H1 (cell line): ENCODE measurements around the gene CCK. TPM values are rescaled to one million over a fixed set of nuclear protein-coding genes. Genes with fewer than 3 reads are reported as not detected.
A peak's percentile ranks its signal among the peaks of the same experiment; 100 is the strongest.

Experiments
- CTCF ChIA-PET: fragments of 300-600 bp; sonication (Branson Sonifier 250); formaldehyde crosslinking; loops from one replicate; lab custom pipeline; 2021; ENCODE audit not compliant: partially characterized antibody; lab: Charles Lee
- POLR2A ChIA-PET: fragments of 300-600 bp; sonication (Branson Sonifier 250); formaldehyde crosslinking; loops from one replicate; lab custom pipeline; 2021; ENCODE audit warnings: inconsistent platforms; ENCODE audit not compliant: partially characterized antibody; lab: Charles Lee
- DNase-seq, 2 experiments: peaks; one replicate each; pipeline versions ENCODE4 v3.0.0 to v3.0.0-alpha.2; 2010 to 2022; ENCODE audit warnings: low spot score in 2 of 2, low read depth in 1 of 2, mixed read lengths in 1 of 2
- FAIRE-seq: peaks from 2 replicates; lab custom pipeline; 2011; peaks lifted over from hg19 to GRCh38; lab: Jason Lieb, UNC
- H2AFZ ChIP-seq: 2 replicates; pipeline ENCODE4 v1.8.1; 2012; ENCODE audit warnings: low read length, inconsistent platforms
- H2AK5ac ChIP-seq: 2 replicates; pipeline ENCODE4 v1.6.1; 2013; ENCODE audit warnings: low read depth, low read length
- H2BK120ac ChIP-seq: replicated peaks from 2 replicates; pipeline ENCODE3; 2013; ENCODE audit warnings: low read depth, low read length, inconsistent platforms
- H2BK12ac ChIP-seq: 2 replicates; pipeline ENCODE4 v1.6.1; 2013; ENCODE audit warnings: low read depth, low read length
- H2BK15ac ChIP-seq: 2 replicates; pipeline ENCODE4 v1.6.1; 2013; ENCODE audit warnings: low read length
- H2BK20ac ChIP-seq: 2 replicates; pipeline ENCODE4 v1.6.1; 2013; ENCODE audit warnings: low read length
- H2BK5ac ChIP-seq: 2 replicates; pipeline ENCODE4 v1.6.1; 2013; ENCODE audit warnings: low read depth, low read length
- H3K14ac ChIP-seq: 2 replicates; pipeline ENCODE4 v1.6.1; 2013; ENCODE audit warnings: inconsistent platforms; ENCODE audit not compliant: insufficient read length
- H3K18ac ChIP-seq: 2 replicates; pipeline ENCODE4 v1.6.1; 2013; ENCODE audit warnings: low read length; ENCODE audit errors: extremely low read depth
- H3K23ac ChIP-seq: 2 replicates; pipeline ENCODE4 v1.6.1; 2013; ENCODE audit warnings: inconsistent platforms; ENCODE audit not compliant: insufficient read length
- H3K23me2 ChIP-seq: 2 replicates; pipeline ENCODE4 v1.6.1; 2013; ENCODE audit warnings: low read depth, low read length
- H3K27ac ChIP-seq: 2 replicates; pipeline ENCODE4 v1.6.1; 2011; ENCODE audit warnings: low read depth, low read length, inconsistent platforms
- H3K27me3 ChIP-seq, 4 experiments: replicated peaks in 1 of 4; 1 replicate in 1 of 4; 2 replicates in 3 of 4; pipeline versions ENCODE4 v1.6.1 to v1.8.1; 2011 to 2013; ENCODE audit warnings: low read length in 3 of 4, mild to moderate bottlenecking in 3 of 4, inconsistent platforms in 2 of 4, mixed read lengths in 2 of 4, moderate library complexity in 1 of 4; ENCODE audit not compliant: control insufficient read depth in 3 of 4, insufficient read depth in 3 of 4; ENCODE audit errors: extremely low read depth in 1 of 4
- H3K36me3 ChIP-seq, 4 experiments: 2 replicates each; pipeline versions ENCODE4 v1.6.1 to v1.8.1; 2011 to 2013; ENCODE audit warnings: mild to moderate bottlenecking in 4 of 4, low read length in 3 of 4, moderate library complexity in 2 of 4, control low read depth in 1 of 4, inconsistent platforms in 1 of 4; ENCODE audit not compliant: insufficient read depth in 4 of 4, control insufficient read depth in 2 of 4
- H3K4ac ChIP-seq: replicated peaks from 2 replicates; pipeline ENCODE3; 2013; ENCODE audit warnings: low read length, low read depth, mixed read lengths, inconsistent platforms; ENCODE audit not compliant: insufficient read length
- H3K4me1 ChIP-seq, 4 experiments: replicated peaks in 1 of 4; 1 replicate in 1 of 4; 2 replicates in 3 of 4; pipeline versions ENCODE4 v1.6.1 to v1.8.1; 2011 to 2013; ENCODE audit warnings: low read length in 3 of 4, inconsistent platforms in 2 of 4, mixed read lengths in 1 of 4; ENCODE audit not compliant: insufficient read depth in 4 of 4, control insufficient read depth in 3 of 4
- H3K4me2 ChIP-seq, 2 experiments: 2 replicates each; pipeline versions ENCODE4 v1.6.1 to v1.8.1; 2011 to 2013; ENCODE audit warnings: low read depth in 2 of 2, low read length in 2 of 2, control low read depth in 1 of 2, inconsistent platforms in 1 of 2, mild to moderate bottlenecking in 1 of 2; ENCODE audit not compliant: insufficient read depth in 1 of 2
- H3K4me3 ChIP-seq, 4 experiments: fragments of 200-600, 300-600 bp in 1 of 4; sonication (generic), shearing (Covaris generic), sonication (Bioruptor Twin) in 1 of 4; 2 replicates each; pipeline versions ENCODE4 v1.5.1 to v1.8.1; 2011 to 2016; ENCODE audit warnings: low read length in 4 of 4, low read depth in 3 of 4, control low read depth in 2 of 4, inconsistent platforms in 2 of 4, mild to moderate bottlenecking in 2 of 4, mixed read lengths in 1 of 4, moderate library complexity in 1 of 4; ENCODE audit not compliant: insufficient read depth in 2 of 4; ENCODE audit errors: extremely low read depth in 1 of 4
- H3K56ac ChIP-seq: replicated peaks from 2 replicates; pipeline ENCODE3; 2013; ENCODE audit warnings: low read depth, mild to moderate bottlenecking, mixed read lengths, low read length, inconsistent platforms; ENCODE audit not compliant: insufficient read length
- H3K79me1 ChIP-seq: 2 replicates; pipeline ENCODE4 v1.6.1; 2013; ENCODE audit warnings: low read depth, low read length, control low read depth
- H3K79me2 ChIP-seq, 2 experiments: 2 replicates each; pipeline versions ENCODE4 v1.6.1 to v1.8.1; 2012 to 2013; ENCODE audit warnings: low read length in 2 of 2, mild to moderate bottlenecking in 2 of 2, inconsistent platforms in 1 of 2; ENCODE audit not compliant: insufficient read depth in 2 of 2, control insufficient read depth in 1 of 2
- H3K9ac ChIP-seq, 4 experiments: replicated peaks in 1 of 4; 1 replicate in 1 of 4; 2 replicates in 3 of 4; pipeline versions ENCODE4 v1.6.1 to v1.8.1; 2011 to 2013; ENCODE audit warnings: low read depth in 3 of 4, low read length in 3 of 4, control low read depth in 2 of 4, mild to moderate bottlenecking in 2 of 4, moderate library complexity in 2 of 4, inconsistent platforms in 1 of 4; ENCODE audit errors: extremely low read depth in 1 of 4
- H3K9me3 ChIP-seq, 2 experiments: 2 replicates each; pipeline versions ENCODE4 v1.6.1 to v1.8.1; 2012 to 2013; ENCODE audit warnings: mild to moderate bottlenecking in 2 of 2, moderate library complexity in 2 of 2, control low read depth in 1 of 2, inconsistent platforms in 1 of 2, low read depth in 1 of 2, low read length in 1 of 2, mixed read lengths in 1 of 2; ENCODE audit not compliant: insufficient read depth in 2 of 2
- H4K20me1 ChIP-seq, 2 experiments: replicated peaks in 1 of 2; 2 replicates each; pipeline versions ENCODE3 to v1.8.1; 2011 to 2013; ENCODE audit warnings: inconsistent platforms in 2 of 2, low read length in 2 of 2, mild to moderate bottlenecking in 1 of 2; ENCODE audit not compliant: insufficient read depth in 2 of 2, control insufficient read depth in 1 of 2
- H4K5ac ChIP-seq: 2 replicates; pipeline ENCODE4 v1.6.1; 2013; ENCODE audit warnings: low read length, low read depth, mixed read lengths, inconsistent platforms; ENCODE audit not compliant: insufficient read length
- H4K8ac ChIP-seq: 2 replicates; pipeline ENCODE4 v1.8.0; 2013; ENCODE audit warnings: mild to moderate bottlenecking, moderate library complexity, low read length, inconsistent platforms; ENCODE audit not compliant: insufficient read depth; ENCODE audit errors: extremely low read depth
- H4K91ac ChIP-seq: replicated peaks from 2 replicates; pipeline ENCODE3; 2013; ENCODE audit warnings: low read length, mixed read lengths, inconsistent platforms; ENCODE audit not compliant: insufficient read length
- BCL11A ChIP-seq, 2 experiments: IDR thresholded peaks; one replicate each; pipeline ENCODE4 v1.6.1; 2011; ENCODE audit warnings: low read depth in 2 of 2, low read length in 2 of 2, mild to moderate bottlenecking in 2 of 2
- NRF1 ChIP-seq: IDR thresholded peaks from 2 replicates; pipeline ENCODE4 v1.6.1; 2011; ENCODE audit warnings: mild to moderate bottlenecking, low read depth, low read length, improper control_type of control experiment
- POLR2A ChIP-seq, 2 experiments: IDR thresholded peaks; 1 replicate in 1 of 2; 2 replicates in 1 of 2; pipeline ENCODE4 v1.6.1; 2011; ENCODE audit warnings: low read depth in 2 of 2, low read length in 2 of 2, mild to moderate bottlenecking in 2 of 2; ENCODE audit errors: control extremely low read depth in 1 of 2
- RNF2 ChIP-seq: fragments of 200-900, 300-1000 bp; sonication (generic); IDR thresholded peaks from 2 replicates; pipeline ENCODE4 v1.7.1; 2016; ENCODE audit warnings: borderline replicate concordance, low read depth, mild to moderate bottlenecking, antibody characterized with exemption, low read length; ENCODE audit not compliant: poor library complexity, severe bottlenecking; ENCODE audit errors: missing control alignments
- SAP30 ChIP-seq: fragments of 300-600 bp; sonication (generic); IDR thresholded peaks from 2 replicates; pipeline ENCODE4 v1.7.1; 2012; ENCODE audit warnings: low read length, moderate library complexity, mild to moderate bottlenecking, inconsistent platforms; ENCODE audit not compliant: insufficient read depth, insufficient replicate concordance
- SIN3A ChIP-seq, 2 experiments: IDR thresholded peaks in 1 of 2; conservative IDR thresholded peaks in 1 of 2; 2 replicates each; pipeline ENCODE4 v1.6.1; 2011 to 2012; ENCODE audit warnings: low read length in 2 of 2, improper control_type of control experiment in 1 of 2, low read depth in 1 of 2, mild to moderate bottlenecking in 1 of 2
- TAF7 ChIP-seq: optimal IDR thresholded peaks from 2 replicates; pipeline ENCODE3; 2011; ENCODE audit warnings: low read depth, mild to moderate bottlenecking, inconsistent platforms, low read length, moderate library complexity, borderline replicate concordance
- TCF12 ChIP-seq: IDR thresholded peaks from 2 replicates; pipeline ENCODE4 v1.6.1; 2011; ENCODE audit warnings: low read depth, mild to moderate bottlenecking, low read length
- TEAD4 ChIP-seq: IDR thresholded peaks from 2 replicates; pipeline ENCODE4 v1.6.1; 2012; ENCODE audit warnings: low read depth, low read length, inconsistent platforms, mixed read lengths
- ZNF274 ChIP-seq: IDR thresholded peaks from 2 replicates; pipeline ENCODE4 v1.7.0; 2012; ENCODE audit warnings: low read length, borderline replicate concordance; ENCODE audit errors: extremely low read depth
- WGBS, 2 experiments: shearing (Covaris generic) in 1 of 2; methylation state at CpG; one replicate each; pipeline versions ENCODE4 v1.1.6 to v1.1.7; 2013 to 2015; ENCODE audit warnings: low lambda C conversion rate in 2 of 2, mixed read lengths in 2 of 2, inconsistent platforms in 1 of 2, low coverage in 1 of 2, missing lambda C conversion rate in 1 of 2; ENCODE audit not compliant: insufficient replicate concordance in 2 of 2, insufficient coverage in 1 of 2, insufficient read length in 1 of 2; ENCODE audit errors: extremely low coverage in 1 of 2, missing lambda C conversion rate in 1 of 2; 5-methylcytosine and 5-hydroxymethylcytosine counted together
- polyA plus RNA-seq, 7 experiments: library from polyadenylated mRNA; depleted of rRNA in 3 of 7; stranded (reverse) in 5 of 7; unstranded in 2 of 7; fragments of >200 nt in 5 of 7; fragments of 200-250 nt in 2 of 7; gene quantifications; 1 replicate in 5 of 7; 2 replicates in 1 of 7; 4 replicates in 1 of 7; pipeline versions ENCODE4 v1.2.1 to v1.2.3, GENCODE V29; 2011 to 2013; ENCODE audit warnings: missing spikeins in 2 of 7, mixed read lengths in 2 of 7
- total RNA-seq: library from RNA; stranded (reverse); fragmentation: NEBNext Ultra II Directional; extraction: Animal tissue kit (Norgen Biotek cat#: 25700); gene quantifications from 2 replicates; pipeline ENCODE4 v1.2.1, GENCODE V29; 2021
- TF ChIP-seq, protein P1 (sequence below): IDR thresholded peaks from 2 replicates; pipeline ENCODE4 v1.6.1; 2011; ENCODE audit warnings: low read length, improper control_type of control experiment

CCK gene
- total and polyA plus RNA-seq, 2 of the 8 experiments (the other 6 are each of a cell fraction or from before 2014, with no cell fraction given) = 0.99 to 2.8 TPM

DNA sequence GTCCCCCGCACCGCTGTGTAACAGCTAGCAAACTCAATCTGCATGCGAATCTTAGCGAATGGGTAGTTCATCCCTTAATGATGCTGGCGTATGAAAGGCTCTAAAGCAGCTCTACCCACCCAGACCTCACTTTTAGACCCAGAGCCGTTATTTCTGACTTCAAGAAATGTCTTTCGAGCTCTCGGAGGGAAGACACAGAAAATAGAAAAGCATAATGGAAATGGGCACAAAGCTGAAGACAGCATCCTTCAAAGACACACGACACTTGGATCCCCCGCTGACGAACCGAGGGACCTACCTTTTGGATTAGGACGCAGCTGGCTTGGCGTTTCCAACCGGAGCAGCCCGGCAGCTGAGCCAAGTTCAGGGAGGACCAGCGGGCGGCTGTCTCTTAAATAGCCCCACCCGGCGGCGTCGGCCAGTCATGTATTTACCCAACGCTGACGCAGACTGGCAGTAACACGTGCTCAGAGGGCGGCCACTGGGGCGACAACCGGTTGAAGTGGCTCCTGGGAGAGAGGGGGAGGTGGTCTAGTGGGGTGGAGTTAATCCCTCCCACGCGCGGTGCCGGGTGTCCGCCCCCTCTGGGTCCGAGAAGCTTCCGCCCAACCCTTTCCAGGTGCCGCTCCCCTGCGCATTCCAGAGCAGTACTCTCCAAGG, 1.5 kb downstream of the CCK start:
- Histone ChIP-seq H2BK5ac (no peak overlapping the region), H3K4me1 (peaks cover 0 to 9% (median 1%) of the 10 kb centered on the region in 4 experiments; a peak in 5 of 7 replicates), H3K9ac (no peak overlapping the region), H3K9me3 (no peaks in the 10 kb centered on the region; a peak in 1 of 4 replicates), H3K27me3 (peaks cover 2 to 31% (median 30%) of the 10 kb centered on the region in 4 experiments), H3K36me3 (no peaks in the 10 kb centered on the region), H3K27ac (no peak overlapping the region), H2BK120ac (no peak overlapping the region), H2BK12ac (no peak overlapping the region), H3K23ac (no peak overlapping the region), H2BK20ac (no peak overlapping the region), H2BK15ac (no peak overlapping the region), H3K56ac (no peak overlapping the region), H3K4me3 (no peak overlapping the region), H3K4me2 (no peak overlapping the region; a peak in 2 of 4 replicates), H2AK5ac (no peak overlapping the region), H4K20me1 (no peaks in the 10 kb centered on the region), H2AFZ (no peak overlapping the region), H3K4ac (no peak overlapping the region), H4K8ac (peak overlapping the region; percentile 0; the same call in 1 of the 2 replicates), H3K79me1 (no peaks in the 10 kb centered on the region), H3K79me2 (no peaks in the 10 kb centered on the region), H3K18ac (no peak overlapping the region), H4K5ac (no peak overlapping the region), H3K14ac (no peak overlapping the region), H3K23me2 (peaks cover 4% of the 10 kb centered on the region), H4K91ac (no peak overlapping the region)
- DNase-seq (peak in 1 of 2 experiments; percentile 60), FAIRE-seq (no peak)
- CTCF ChIA-PET = interaction anchor here (0.7 to 3.1 kb wide), 8 partner anchors 9 to 565 kb away, joined by 3 to 15 read pairs (median 4); no protein-coding TSS in a partner anchor
- 73% methylated on average over 36 of the region's 37 CpGs; no CpG with 5 or more reads in 1 of the 2 experiments for WGBS, 2 experiments
- POLR2A ChIA-PET = no interaction called here
- no peak for TF ChIP-seq ZNF274
- TF ChIP-seq, protein P1, sequence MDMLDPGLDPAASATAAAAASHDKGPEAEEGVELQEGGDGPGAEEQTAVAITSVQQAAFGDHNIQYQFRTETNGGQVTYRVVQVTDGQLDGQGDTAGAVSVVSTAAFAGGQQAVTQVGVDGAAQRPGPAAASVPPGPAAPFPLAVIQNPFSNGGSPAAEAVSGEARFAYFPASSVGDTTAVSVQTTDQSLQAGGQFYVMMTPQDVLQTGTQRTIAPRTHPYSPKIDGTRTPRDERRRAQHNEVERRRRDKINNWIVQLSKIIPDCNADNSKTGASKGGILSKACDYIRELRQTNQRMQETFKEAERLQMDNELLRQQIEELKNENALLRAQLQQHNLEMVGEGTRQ = no peak
- TF ChIP-seq TAF7 = no peak
- no peak for TF ChIP-seq BCL11A (IDR thresholded peaks at IDR 0.05; ENCODE audit: low read depth in 2 of 2, low read length in 2 of 2)
- peak; percentile 59; the same call in 1 of the 2 replicates for TF ChIP-seq TEAD4
- no peak for TF ChIP-seq NRF1
- no peak for TF ChIP-seq SIN3A (conservative IDR thresholded peaks at IDR 0.05 in 1 of 2, IDR thresholded peaks at IDR 0.05 in 1 of 2; ENCODE audit: low read depth in 1 of 2, low read length in 2 of 2)
- TF ChIP-seq RNF2 = no peak
- no peak for TF ChIP-seq SAP30
- no peak for TF ChIP-seq TCF12
- no peak for TF ChIP-seq POLR2A (IDR thresholded peaks at IDR 0.05; ENCODE audit: control extremely low read depth in 1 of 2, low read depth in 2 of 2, low read length in 2 of 2)
